ENCODE measurements around the gene RAPGEF6. TPM values are rescaled to one million over a fixed set of nuclear protein-coding genes. Genes with fewer than 3 reads are reported as not detected.
A peak's percentile ranks its signal among the peaks of the same experiment; 100 is the strongest.

Gene RAPGEF6
- total and polyA plus RNA-seq, 2 of the 4 experiments (the other 2 are of a cell fraction): 5.8 to 18.8 TPM

GRCh38 chr5:131536850-131537448 is 98.1 kb downstream of the RAPGEF6 start:
- no TSS peak for BruUV-seq (replicated peaks)
- H2BK20ac ChIP-seq (ENCODE audit: low read depth, low read length): no peak overlapping the region
- intact Hi-C loops (cut with micrococcal nuclease): no loop called here
- H3K27ac ChIP-seq (ENCODE audit: insufficient read depth, low read length): no peak overlapping the region
- no peak overlapping the region for H4K91ac ChIP-seq (ENCODE audit: insufficient read depth, low read depth, low read length)
- peaks cover 6% of the 10 kb centered on the region for H3K4me1 ChIP-seq (ENCODE audit: control insufficient read depth, insufficient read depth, low read length)
- ChIA-PET POLR2A (ENCODE audit: unreplicated experiment) (no interaction called here), CTCF (interaction anchor here (1.1 kb wide), 1 partner anchor 52 kb away, joined by 3 read pairs; no protein-coding TSS in a partner anchor)
- no peak for DNase-seq
- TF ChIP-seq USF2 (IDR thresholded peaks at IDR 0.05; ENCODE audit: low read depth, low read length) (no peak), MAZ (IDR thresholded peaks at IDR 0.05; ENCODE audit: borderline replicate concordance, low read depth, low read length) (no peak), MAFK (IDR thresholded peaks at IDR 0.05; ENCODE audit: low read depth, low read length) (peak; percentile 83), CHD1 (IDR thresholded peaks at IDR 0.05; ENCODE audit: low read depth, low read length) (no peak), CTCF (conservative IDR thresholded peaks at IDR 0.05; ENCODE audit: low read depth, low read length) (no peak), POLR2A (IDR thresholded peaks at IDR 0.05; ENCODE audit: low read depth, low read length) (no peak)
- H2BK5ac ChIP-seq (ENCODE audit: low read depth, low read length, poor library complexity, severe bottlenecking): peak overlapping the region; percentile 38
- H2AK5ac ChIP-seq (ENCODE audit: low read depth, low read length): no peak overlapping the region
- H3K4ac ChIP-seq (ENCODE audit: low read depth, low read length): no peak overlapping the region
- no peak overlapping the region for H2BK120ac ChIP-seq (ENCODE audit: low read depth, low read length)
- WGBS, 2 experiments (ENCODE audit: extremely low coverage in 2 of 2, insufficient read length in 1 of 2): no CpG with 5 or more reads among the region's 2 CpGs
- no peak overlapping the region for H3K14ac ChIP-seq (replicated peaks; ENCODE audit: low read depth, low read length)
- no peak overlapping the region for H3K4me2 ChIP-seq (ENCODE audit: low read depth, low read length)
- no peak overlapping the region for H3K23ac ChIP-seq (ENCODE audit: low read depth, low read length)
- H3K56ac ChIP-seq (ENCODE audit: extremely low read depth, insufficient read depth, low read length): no peak overlapping the region
- no peak overlapping the region for H4K8ac ChIP-seq (ENCODE audit: low read depth in 2 of 2, low read length in 2 of 2)
- in situ Hi-C loops (cut with MboI; ENCODE audit: low sequenced_read_pairs): no loop called here
- dilution Hi-C loops (cut with HindIII; ENCODE audit: low sequenced_read_pairs, unreplicated experiment): no loop called here
- H3K4me3 ChIP-seq (ENCODE audit: insufficient read depth, low read depth, low read length): no peak overlapping the region
- no peak overlapping the region for H2AK9ac ChIP-seq (replicated peaks; ENCODE audit: low read depth, low read length, poor library complexity)
- no peak for ATAC-seq (ENCODE audit: low read depth)
- no peak overlapping the region for H3K18ac ChIP-seq (ENCODE audit: low read depth, low read length)
- no peaks in the 10 kb centered on the region for H3K9me3 ChIP-seq (ENCODE audit: control insufficient read depth, insufficient read depth, low read length)
- H3K27me3 ChIP-seq (ENCODE audit: control insufficient read depth, insufficient read depth, low read length): no peaks in the 10 kb centered on the region
- no peaks in the 10 kb centered on the region; the same call in 1 of the 2 replicates for H3K9me1 ChIP-seq (ENCODE audit: insufficient read depth, low read length)
- peaks cover 16 to 32% of the 10 kb centered on the region in 2 experiments for H3K79me1 ChIP-seq (ENCODE audit: low read depth in 1 of 2, low read length in 2 of 2)
- H2AFZ ChIP-seq (replicated peaks; ENCODE audit: low read length, poor library complexity): no peak overlapping the region
- H4K20me1 ChIP-seq (ENCODE audit: insufficient read depth, low read length): no peaks in the 10 kb centered on the region
- no peak overlapping the region for H2BK15ac ChIP-seq (ENCODE audit: low read depth, low read length)
- no peak overlapping the region for H4K5ac ChIP-seq (ENCODE audit: low read depth, low read length)
- H3K9ac ChIP-seq (ENCODE audit: low read depth, low read length): no peak overlapping the region
- no peaks in the 10 kb centered on the region for H3K36me3 ChIP-seq (ENCODE audit: control insufficient read depth, insufficient read depth, low read length)

All from IMR-90 (cell line).